ENCODE data around the gene TM4SF4. TPM values are rescaled to one million over a fixed set of nuclear protein-coding genes. Genes with fewer than 3 reads are reported as not detected.
"Not testable (repeated sequence)": the region's sequence is repeated elsewhere in the genome, so short reads cannot be mapped to it uniquely, and the experiment has no call there.

Gene TM4SF4
- total RNA-seq, 5 donors from 2014 or later (not counting 1 experiment from before 2014, with no cell fraction given): 0.85 to 1.1 (median 0.86) TPM; not detected in 2

GRCh38 chr3:149442851-149443544 lies 31.5 kb upstream of the TM4SF4 start:
- Histone ChIP-seq H3K4me1 (ENCODE audit: control insufficient read depth in 1 of 2, extremely low read depth in 1 of 2, insufficient read depth in 2 of 2, low read length in 2 of 2) (no peaks in the 10 kb centered on the region), H3K27ac (ENCODE audit: low read length) (no peak overlapping the region), H3K4me3 (ENCODE audit: control insufficient read depth in 1 of 2, extremely low read depth in 1 of 2, low read length in 1 of 2) (no peak overlapping the region), H3K9me3 (no peaks in the 10 kb centered on the region), H3K27me3 (replicated peaks in 1 of 2; ENCODE audit: control insufficient read depth in 2 of 2, extremely low read depth in 1 of 2, insufficient read depth in 2 of 2, low read length in 1 of 2) (no peaks in the 10 kb centered on the region), H3K36me3 (ENCODE audit: control insufficient read depth in 2 of 2, extremely low read depth in 1 of 2, insufficient read depth in 1 of 2, low read length in 1 of 2) (no peaks in the 10 kb centered on the region)
- ATAC-seq (replicated peaks in 1 of 4): no peak
- H3K9me3 Mint-ChIP-seq: no peaks in the 10 kb centered on the region
- H3K4me1 Mint-ChIP-seq: no peaks in the 10 kb centered on the region
- ChIA-PET CTCF (no interaction called here), POLR2A (no interaction called here)
- H3K27me3 Mint-ChIP-seq: peaks cover 4 to 15% of the 10 kb centered on the region in 2 donors
- no peak for DNase-seq
- no CpG with 5 or more reads among the region's 4 CpGs for WGBS (ENCODE audit: insufficient coverage)
- no peak overlapping the region for H3K4me3 Mint-ChIP-seq
- H3K36me3 Mint-ChIP-seq: no peaks in the 10 kb centered on the region
- H3K27ac Mint-ChIP-seq: no peak overlapping the region

GRCh38 chr3:149443545-149443912 lies 31.0 kb upstream of the TM4SF4 start:
- Histone ChIP-seq H3K27me3 (replicated peaks in 1 of 2; ENCODE audit: control insufficient read depth in 2 of 2, extremely low read depth in 1 of 2, insufficient read depth in 2 of 2, low read length in 1 of 2) (no peaks in the 10 kb centered on the region), H3K27ac (ENCODE audit: low read length) (no peak overlapping the region), H3K4me1 (ENCODE audit: control insufficient read depth in 1 of 2, extremely low read depth in 1 of 2, insufficient read depth in 2 of 2, low read length in 2 of 2) (no peaks in the 10 kb centered on the region), H3K9me3 (no peaks in the 10 kb centered on the region), H3K36me3 (ENCODE audit: control insufficient read depth in 2 of 2, extremely low read depth in 1 of 2, insufficient read depth in 1 of 2, low read length in 1 of 2) (no peaks in the 10 kb centered on the region), H3K4me3 (ENCODE audit: control insufficient read depth in 1 of 2, extremely low read depth in 1 of 2, low read length in 1 of 2) (no peak overlapping the region)
- ATAC-seq (replicated peaks in 1 of 4) (no peak), DNase-seq (no peak)
- H3K9me3 Mint-ChIP-seq: no peaks in the 10 kb centered on the region
- H3K36me3 Mint-ChIP-seq: no peaks in the 10 kb centered on the region
- H3K27me3 Mint-ChIP-seq: peaks cover 5 to 15% of the 10 kb centered on the region in 2 donors
- CTCF ChIA-PET: no interaction called here
- no CpG with 5 or more reads among the region's 2 CpGs for WGBS (ENCODE audit: insufficient coverage)
- no peak overlapping the region for H3K4me3 Mint-ChIP-seq
- H3K27ac Mint-ChIP-seq: no peak overlapping the region
- no peaks in the 10 kb centered on the region for H3K4me1 Mint-ChIP-seq
- POLR2A ChIA-PET: no interaction called here

- H3K4me1 ChIP-seq (ENCODE audit: control insufficient read depth in 1 of 2, extremely low read depth in 1 of 2, insufficient read depth in 2 of 2, low read length in 2 of 2); H3K9me3 ChIP-seq; H3K4me3 Mint-ChIP-seq; H3K4me3 ChIP-seq (ENCODE audit: control insufficient read depth in 1 of 2, extremely low read depth in 1 of 2, low read length in 1 of 2); H3K27me3 ChIP-seq (replicated peaks in 1 of 2; ENCODE audit: control insufficient read depth in 2 of 2, extremely low read depth in 1 of 2, insufficient read depth in 2 of 2, low read length in 1 of 2); CTCF ChIA-PET; H3K36me3 ChIP-seq (ENCODE audit: control insufficient read depth in 2 of 2, extremely low read depth in 1 of 2, insufficient read depth in 1 of 2, low read length in 1 of 2); DNase-seq; H3K36me3 Mint-ChIP-seq; H3K9me3 Mint-ChIP-seq; H3K27ac ChIP-seq (ENCODE audit: low read length); POLR2A ChIA-PET; ATAC-seq (replicated peaks in 1 of 4); H3K27ac Mint-ChIP-seq; H3K4me1 Mint-ChIP-seq: not testable (repeated sequence)
- peaks cover 5 to 10% of the 10 kb centered on the region in 2 donors for H3K27me3 Mint-ChIP-seq
- 100% methylated on average over 3 of the region's 26 CpGs for WGBS (ENCODE audit: insufficient coverage)
Observed at GRCh38 chr3:149444867-149445266, 29.6 kb upstream of the TM4SF4 start.

GRCh38 chr3:149448331-149448831 lies 26.1 kb upstream of the TM4SF4 start:
- Histone ChIP-seq H3K4me3 (ENCODE audit: control insufficient read depth in 1 of 2, extremely low read depth in 1 of 2, low read length in 1 of 2) (no peak overlapping the region), H3K4me1 (ENCODE audit: control insufficient read depth in 1 of 2, extremely low read depth in 1 of 2, insufficient read depth in 2 of 2, low read length in 2 of 2) (no peaks in the 10 kb centered on the region), H3K27ac (ENCODE audit: low read length) (no peak overlapping the region), H3K36me3 (ENCODE audit: control insufficient read depth in 2 of 2, extremely low read depth in 1 of 2, insufficient read depth in 1 of 2, low read length in 1 of 2) (no peaks in the 10 kb centered on the region), H3K9me3 (no peaks in the 10 kb centered on the region), H3K27me3 (replicated peaks in 1 of 2; ENCODE audit: control insufficient read depth in 2 of 2, extremely low read depth in 1 of 2, insufficient read depth in 2 of 2, low read length in 1 of 2) (peaks cover 0 to 5% of the 10 kb centered on the region in 2 experiments)
- ChIA-PET POLR2A (no interaction called here), CTCF (no interaction called here)
- DNase-seq (no peak), ATAC-seq (replicated peaks in 1 of 4) (no peak)
- H3K4me1 Mint-ChIP-seq: no peaks in the 10 kb centered on the region
- 0% methylated on average over 1 of the region's 3 CpGs for WGBS (ENCODE audit: insufficient coverage)
- H3K36me3 Mint-ChIP-seq: no peaks in the 10 kb centered on the region
- H3K4me3 Mint-ChIP-seq: no peak overlapping the region
- H3K27ac Mint-ChIP-seq: no peak overlapping the region
- peaks cover 4% of the 10 kb centered on the region in 2 donors for H3K27me3 Mint-ChIP-seq
- H3K9me3 Mint-ChIP-seq: peaks cover 7 to 20% (median 10%) of the 10 kb centered on the region in 3 donors

- POLR2A ChIA-PET: interaction anchor here in 1 of 2 donors (0.7 kb wide), 1 partner anchor 1395 kb away, joined by 3 read pairs; no protein-coding TSS in a partner anchor
- H3K27me3 Mint-ChIP-seq: peaks cover 0 to 4% of the 10 kb centered on the region in 2 donors
- Histone ChIP-seq H3K36me3 (ENCODE audit: control insufficient read depth in 2 of 2, extremely low read depth in 1 of 2, insufficient read depth in 1 of 2, low read length in 1 of 2) (no peaks in the 10 kb centered on the region), H3K9me3 (no peaks in the 10 kb centered on the region), H3K27ac (ENCODE audit: low read length) (no peak overlapping the region), H3K27me3 (replicated peaks in 1 of 2; ENCODE audit: control insufficient read depth in 2 of 2, extremely low read depth in 1 of 2, insufficient read depth in 2 of 2, low read length in 1 of 2) (peaks cover 0 to 5% of the 10 kb centered on the region in 2 experiments), H3K4me1 (ENCODE audit: control insufficient read depth in 1 of 2, extremely low read depth in 1 of 2, insufficient read depth in 2 of 2, low read length in 2 of 2) (no peaks in the 10 kb centered on the region), H3K4me3 (ENCODE audit: control insufficient read depth in 1 of 2, extremely low read depth in 1 of 2, low read length in 1 of 2) (no peak overlapping the region)
- DNase-seq: no peak
- no peak overlapping the region for H3K27ac Mint-ChIP-seq
- no peak overlapping the region for H3K4me3 Mint-ChIP-seq
- ATAC-seq (replicated peaks in 1 of 4): no peak
- no CpG with 5 or more reads among the region's 3 CpGs for WGBS (ENCODE audit: insufficient coverage)
- H3K9me3 Mint-ChIP-seq: peaks cover 7 to 23% (median 10%) of the 10 kb centered on the region in 3 donors
- H3K4me1 Mint-ChIP-seq: no peaks in the 10 kb centered on the region
- H3K36me3 Mint-ChIP-seq: no peaks in the 10 kb centered on the region
- CTCF ChIA-PET: no interaction called here
Observed at GRCh38 chr3:149449182-149449581, 25.3 kb upstream of the TM4SF4 start.

GRCh38 chr3:149449799-149450198 lies 24.7 kb upstream of the TM4SF4 start:
- Histone ChIP-seq H3K36me3 (ENCODE audit: control insufficient read depth in 2 of 2, extremely low read depth in 1 of 2, insufficient read depth in 1 of 2, low read length in 1 of 2) (no peaks in the 10 kb centered on the region), H3K9me3 (no peaks in the 10 kb centered on the region), H3K4me1 (ENCODE audit: control insufficient read depth in 1 of 2, extremely low read depth in 1 of 2, insufficient read depth in 2 of 2, low read length in 2 of 2) (no peaks in the 10 kb centered on the region), H3K27me3 (replicated peaks in 1 of 2; ENCODE audit: control insufficient read depth in 2 of 2, extremely low read depth in 1 of 2, insufficient read depth in 2 of 2, low read length in 1 of 2) (peaks cover 0 to 5% of the 10 kb centered on the region in 2 experiments), H3K27ac (ENCODE audit: low read length) (no peak overlapping the region), H3K4me3 (ENCODE audit: control insufficient read depth in 1 of 2, extremely low read depth in 1 of 2, low read length in 1 of 2) (no peak overlapping the region)
- H3K27me3 Mint-ChIP-seq: peaks cover 4 to 5% of the 10 kb centered on the region in 2 donors
- no peaks in the 10 kb centered on the region for H3K4me1 Mint-ChIP-seq
- DNase-seq (no peak), ATAC-seq (replicated peaks in 1 of 4) (no peak)
- 75% methylated on average over 2 of the region's 4 CpGs for WGBS (ENCODE audit: insufficient coverage)
- no peaks in the 10 kb centered on the region for H3K36me3 Mint-ChIP-seq
- no peak overlapping the region for H3K4me3 Mint-ChIP-seq
- ChIA-PET POLR2A (no interaction called here), CTCF (no interaction called here)
- H3K27ac Mint-ChIP-seq: no peak overlapping the region
- H3K9me3 Mint-ChIP-seq: peaks cover 7 to 23% (median 10%) of the 10 kb centered on the region in 3 donors

Measured in T-cell (primary cell).